Right forelimb (tissue), 1 donor: Measurements from ENCODE around the gene TRIML1.
A peak's percentile ranks its signal among the peaks of the same experiment; 100 is the strongest.
"Not testable (repeated sequence)": the region's sequence is repeated elsewhere in the genome, so short reads cannot be mapped to it uniquely, and the experiment has no call there.

Experiments used
- DNase-seq: peaks from one replicate; pipeline ENCODE4 v3.0.0-alpha.2; 2018

The TRIML1 gene

DNA sequence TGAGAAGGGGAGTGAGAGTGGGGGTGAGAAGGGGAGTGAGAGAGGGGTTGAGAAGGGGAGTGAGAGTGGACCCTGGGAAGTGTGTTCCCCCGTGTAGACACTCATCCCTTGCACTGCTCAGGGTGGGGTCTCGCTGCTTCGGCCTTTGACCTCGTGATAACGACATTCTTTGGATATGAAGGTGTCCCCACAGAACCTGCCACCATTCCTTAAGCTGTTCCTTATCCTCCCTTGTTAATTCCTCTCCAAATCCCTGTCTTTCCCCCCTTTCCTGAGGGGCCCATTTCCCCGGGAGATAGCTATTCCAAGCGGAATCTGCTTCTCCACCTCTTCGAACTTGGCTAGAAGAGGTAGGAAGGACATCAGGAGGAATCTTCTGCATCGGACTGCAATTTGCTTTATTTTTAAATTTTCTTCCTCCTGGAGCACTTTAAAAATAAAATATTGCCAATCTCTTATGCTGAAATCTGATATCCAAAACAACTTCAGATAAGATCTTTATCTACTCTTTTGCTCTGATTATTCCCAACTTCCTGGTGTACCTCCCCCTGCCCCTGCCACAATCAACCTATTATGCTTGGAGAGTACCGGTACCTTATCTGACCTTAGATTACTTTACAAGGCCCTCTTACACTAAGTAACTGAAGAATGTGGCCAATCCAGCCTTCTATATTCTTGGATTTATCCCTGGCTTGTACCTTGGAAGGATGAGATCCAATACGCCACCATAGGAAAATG lies 15.6 kb downstream of the TRIML1 start:
- no peak for DNase-seq

DNA sequence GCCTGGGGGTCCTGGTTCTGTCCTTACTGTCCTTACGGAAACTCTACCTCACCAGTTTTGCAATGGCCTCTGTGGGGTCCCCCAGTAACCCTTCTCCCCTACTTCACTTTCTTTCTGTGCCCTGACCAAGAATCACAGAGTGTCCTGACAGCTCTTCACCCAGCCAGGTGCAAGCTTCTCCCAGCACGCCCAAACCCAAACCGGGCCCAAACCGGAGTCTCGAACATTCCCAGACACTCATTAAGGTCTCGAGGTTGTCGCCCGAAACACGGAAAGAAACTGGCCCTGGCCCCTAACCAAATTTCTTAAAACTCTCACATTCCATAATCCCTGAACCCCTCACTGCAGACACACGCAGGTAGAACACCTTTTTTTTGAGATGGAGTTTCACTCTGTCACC lies 19.1 kb downstream of the TRIML1 start:
- DNase-seq = no peak

DNA sequence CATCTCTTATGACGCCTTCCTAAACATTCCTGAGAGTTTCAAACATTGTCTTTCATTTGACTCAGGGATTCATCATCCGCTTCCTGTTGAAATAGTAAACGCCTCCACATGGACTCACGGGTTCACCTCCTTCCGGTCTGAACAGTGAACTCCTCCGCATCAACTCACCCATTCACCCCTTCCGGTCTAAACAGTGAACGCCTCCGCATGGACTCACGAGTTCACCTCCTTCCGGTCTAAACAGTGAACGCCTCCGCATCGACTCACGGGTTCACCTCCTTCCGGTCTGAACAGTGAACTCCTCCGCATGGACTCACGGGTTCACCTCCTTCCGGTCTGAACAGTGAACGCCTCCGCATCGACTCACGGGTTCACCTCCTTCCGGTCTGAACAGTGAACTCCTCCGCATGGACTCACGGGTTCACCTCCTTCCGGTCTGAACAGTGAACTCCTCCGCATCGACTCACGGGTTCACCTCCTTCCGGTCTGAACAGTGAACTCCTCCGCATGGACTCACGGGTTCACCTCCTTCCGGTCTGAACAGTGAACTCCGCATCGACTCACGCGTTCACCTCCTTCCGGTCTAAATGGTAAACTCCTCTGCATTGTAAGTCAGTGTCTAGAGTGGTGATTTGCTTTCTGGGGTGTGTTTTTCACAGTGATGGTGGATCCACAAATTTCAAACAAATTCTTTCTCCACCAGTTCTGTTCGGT lies 20.4 kb downstream of the TRIML1 start:
- not testable (repeated sequence) for DNase-seq

DNA sequence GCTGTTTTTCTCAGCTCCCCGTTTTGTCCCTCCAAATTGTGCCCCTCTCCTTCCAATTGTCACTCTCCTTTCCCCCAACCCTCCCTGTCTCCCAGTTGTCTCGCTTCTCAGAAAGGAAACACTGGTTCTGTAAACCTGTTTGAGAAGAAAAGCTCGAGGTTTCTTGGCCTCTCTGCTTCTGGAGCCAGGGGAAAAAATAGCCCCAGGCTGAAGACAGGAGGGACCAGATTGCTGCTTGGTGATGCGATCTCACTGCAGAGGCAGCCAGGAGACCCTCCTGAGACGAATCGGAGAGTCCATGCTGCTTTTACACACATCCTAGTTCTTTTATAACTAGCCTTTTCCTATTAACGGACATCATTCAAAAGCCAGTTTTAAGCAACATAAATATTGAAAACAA lies 21.2 kb downstream of the TRIML1 start:
- no peak for DNase-seq

DNA sequence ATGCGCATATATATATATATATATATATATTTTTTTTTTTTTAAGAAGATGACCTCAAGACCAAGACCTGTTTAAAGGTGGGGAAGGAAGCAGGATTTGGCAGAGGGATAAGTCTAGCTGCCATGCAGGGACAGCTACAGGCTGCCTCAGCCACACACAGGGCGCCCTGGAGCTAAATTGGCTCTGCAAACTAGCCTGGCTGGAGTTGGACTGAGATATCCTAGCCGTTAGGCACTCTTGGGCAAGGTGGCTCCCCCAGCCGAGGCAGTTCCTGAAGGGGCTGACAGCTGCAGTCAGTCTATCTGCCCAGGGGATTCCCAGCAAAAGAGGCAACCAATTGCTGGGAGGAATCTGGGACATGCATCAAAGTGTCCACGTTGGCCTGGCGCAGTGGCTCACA lies 21.9 kb downstream of the TRIML1 start:
- DNase-seq = no peak

DNA sequence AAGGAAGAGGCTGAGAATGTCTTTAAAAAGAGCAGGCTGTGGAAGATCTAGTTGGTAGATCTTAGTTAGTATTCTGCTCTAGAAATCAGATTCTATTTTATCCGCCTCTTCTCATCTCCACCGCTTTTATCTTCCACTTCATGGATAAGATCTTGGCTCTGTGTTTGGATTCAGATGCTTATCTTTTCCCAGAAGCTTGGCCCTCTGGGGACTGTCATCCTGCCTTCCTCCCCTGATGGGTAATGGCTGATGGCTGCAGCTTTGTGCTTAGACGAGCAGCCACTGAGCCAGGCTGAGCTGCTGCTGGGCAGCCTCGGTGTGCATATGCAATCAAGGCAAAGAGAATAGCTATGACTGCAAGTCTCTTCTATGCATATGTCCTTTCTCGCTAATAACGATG lies 23.5 kb downstream of the TRIML1 start:
- DNase-seq = no peak

DNA sequence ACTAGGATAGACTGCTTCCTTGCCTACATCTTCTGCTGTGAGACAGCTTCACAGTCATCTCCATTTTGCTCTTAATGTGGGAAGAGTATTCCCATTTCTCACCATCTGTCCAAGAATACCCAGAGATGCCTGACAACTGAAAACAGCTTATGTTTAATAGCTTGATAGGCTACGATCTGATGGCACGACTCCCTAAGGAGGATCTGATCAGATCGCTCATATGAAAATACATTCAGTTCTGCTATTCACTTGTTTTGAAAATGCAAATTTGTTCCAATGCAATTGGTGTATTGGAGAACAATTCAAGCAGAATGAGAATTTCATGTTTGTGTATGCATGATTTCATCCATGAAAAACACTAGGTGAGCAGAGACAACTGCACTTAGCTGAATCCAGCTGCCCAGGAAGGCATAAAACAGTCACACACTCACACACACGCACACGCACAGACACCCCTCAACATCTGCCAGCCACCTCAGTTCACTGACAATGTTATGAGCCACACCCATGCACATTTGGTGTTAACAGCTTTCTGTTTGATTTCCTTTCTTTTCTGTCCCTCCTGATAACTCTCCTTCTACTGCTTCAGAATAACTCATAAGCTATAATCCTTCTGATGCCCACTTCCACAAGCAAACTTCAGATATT lies 29.6 kb downstream of the TRIML1 start:
- no peak for DNase-seq

DNA sequence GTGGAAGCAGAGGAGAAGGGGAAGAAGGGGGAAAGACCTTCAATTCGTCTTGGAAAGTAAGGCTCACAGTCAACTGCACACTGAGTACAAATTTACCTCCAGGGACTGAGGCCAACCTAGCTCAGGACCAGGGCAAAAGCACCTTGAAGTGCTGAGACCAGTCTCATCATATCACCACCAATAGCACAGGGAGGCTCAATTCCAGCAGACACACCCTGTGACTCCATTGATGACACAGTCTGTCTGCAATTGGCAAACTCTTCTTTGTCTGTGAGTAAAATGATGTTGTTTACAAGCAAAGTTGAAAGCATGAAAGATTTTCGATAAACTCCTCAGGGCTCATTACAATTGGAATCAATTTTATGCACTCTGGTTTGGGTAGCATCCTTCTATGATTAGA lies 32.3 kb downstream of the TRIML1 start:
- no peak for DNase-seq

DNA sequence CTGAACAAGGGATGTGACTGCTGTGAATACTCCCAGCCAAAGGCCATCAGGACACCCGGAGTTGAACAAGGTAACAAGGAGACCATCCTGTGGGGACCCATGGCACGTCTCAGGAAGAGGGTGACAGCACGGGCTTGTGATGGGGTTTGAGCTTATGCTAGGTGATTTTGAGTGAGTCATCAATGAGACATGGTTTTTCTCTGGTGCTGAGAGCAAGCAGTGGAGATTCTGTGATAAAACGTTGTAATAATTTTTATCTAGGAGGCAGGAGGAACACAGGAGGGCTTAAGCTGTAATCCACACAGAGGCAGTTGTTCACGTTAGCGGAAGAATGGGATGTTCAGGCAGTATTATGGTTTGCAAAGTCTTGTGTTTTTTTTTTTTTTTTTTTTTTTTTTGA lies 36.0 kb downstream of the TRIML1 start:
- DNase-seq = no peak

DNA sequence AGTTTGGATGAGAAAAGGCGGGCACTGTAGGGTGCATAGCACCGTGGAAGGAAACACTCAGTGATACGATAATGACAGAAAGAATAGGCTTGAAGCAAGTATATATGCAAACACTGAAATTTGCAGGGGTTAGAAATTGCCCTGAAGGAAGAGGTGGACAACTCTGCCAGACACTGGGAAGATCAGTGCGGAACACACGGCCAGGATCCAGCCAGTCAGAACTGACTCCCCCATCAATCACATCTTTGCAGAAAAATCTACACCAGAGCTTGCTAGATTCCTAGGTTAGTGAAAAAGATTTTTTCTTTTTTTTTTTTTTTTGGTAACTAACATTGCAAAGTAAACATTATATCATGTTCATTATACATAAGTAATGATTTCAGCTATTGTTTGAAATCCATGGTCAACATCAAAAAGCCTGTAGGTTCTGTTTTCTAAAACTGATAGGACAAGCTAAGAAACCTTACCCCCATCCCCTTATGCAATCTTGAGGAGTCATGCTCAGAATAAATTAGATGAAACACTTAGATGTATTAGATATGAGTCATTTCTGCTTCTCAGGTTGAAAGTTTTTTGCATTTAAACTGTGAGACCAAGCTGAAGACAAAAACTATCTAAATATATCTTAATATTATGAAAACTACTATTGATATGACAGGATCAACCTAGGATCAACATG lies 38.9 kb downstream of the TRIML1 start:
- DNase-seq = no peak

DNA sequence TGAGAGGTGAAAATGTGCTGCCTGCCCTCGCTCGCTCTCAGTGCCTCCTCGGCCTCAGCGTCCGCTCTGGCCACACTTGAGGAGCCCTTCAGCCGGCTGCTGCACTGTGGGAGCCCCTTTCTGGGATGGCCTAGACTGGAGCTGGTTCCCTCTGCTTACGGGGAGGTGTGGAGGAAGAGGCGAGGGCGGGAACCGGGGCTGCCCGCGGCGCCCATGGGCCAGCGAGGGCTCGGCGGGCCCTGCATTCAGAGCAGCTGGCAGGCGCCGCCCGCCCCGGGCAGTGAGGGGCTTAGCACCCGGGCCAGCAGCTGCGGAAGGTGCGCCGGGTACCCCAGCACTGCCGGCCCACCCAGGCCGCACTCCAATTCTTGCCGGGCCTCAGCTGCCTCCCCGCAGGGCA lies 39.6 kb downstream of the TRIML1 start:
- no peak for DNase-seq

DNA sequence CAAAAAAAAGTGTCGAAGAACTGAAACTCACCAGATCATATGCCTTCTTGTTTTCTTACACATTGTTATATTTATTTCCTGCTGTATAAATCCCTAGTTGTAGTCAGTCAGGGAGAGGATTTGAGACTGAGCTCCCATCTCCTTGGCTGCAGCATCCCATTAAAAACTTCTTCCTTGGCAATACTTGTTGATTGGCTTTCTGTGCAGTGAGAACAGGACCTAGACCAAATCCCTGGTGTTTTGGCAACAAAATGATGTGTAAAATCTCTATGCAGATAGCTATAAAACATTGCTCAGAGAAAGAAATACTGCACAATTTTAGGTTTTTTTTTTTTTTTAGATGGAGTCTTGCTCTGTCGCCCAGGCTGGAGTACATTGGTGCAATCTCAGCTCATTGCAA lies 47.9 kb downstream of the TRIML1 start:
- no peak for DNase-seq

DNA sequence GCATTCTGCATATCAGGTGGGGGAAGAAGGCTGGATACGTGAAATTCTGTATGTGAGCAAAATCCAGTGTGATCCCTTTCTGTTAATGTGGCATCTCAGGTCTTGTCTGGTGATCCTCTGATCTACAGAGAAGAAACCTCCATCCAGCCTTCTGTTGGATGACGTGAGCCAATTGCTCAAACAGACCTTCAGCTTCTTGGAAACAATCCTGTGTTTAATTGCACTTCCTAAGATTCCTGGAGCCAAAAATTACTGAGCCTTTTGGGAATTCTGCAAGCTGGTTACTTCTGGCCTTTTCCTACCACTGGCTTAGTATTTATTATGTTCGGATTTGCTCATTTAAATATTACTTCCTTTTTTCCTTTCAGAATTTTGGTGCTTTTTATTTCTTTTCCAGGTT lies 51.2 kb downstream of the TRIML1 start:
- no peak for DNase-seq

DNA sequence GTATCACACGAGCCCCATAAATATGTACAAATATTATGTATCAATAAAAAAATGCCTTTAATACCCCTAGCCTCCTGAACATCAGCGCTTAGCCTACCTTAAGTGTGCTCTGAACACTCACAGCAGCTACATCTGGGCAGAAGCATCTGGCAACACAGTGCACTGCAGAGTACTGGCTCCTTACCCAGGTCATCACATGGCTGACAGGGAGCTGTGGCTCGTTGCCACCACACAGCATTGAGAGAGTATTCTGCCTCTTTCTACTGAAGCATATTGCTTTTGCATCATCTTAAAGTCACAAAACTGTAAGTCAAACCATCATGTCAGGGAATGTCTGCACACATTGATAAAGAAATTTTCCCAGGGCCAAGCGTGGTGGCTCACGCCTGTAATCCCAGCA lies 55.2 kb downstream of the TRIML1 start:
- DNase-seq = peak; percentile 53

DNA sequence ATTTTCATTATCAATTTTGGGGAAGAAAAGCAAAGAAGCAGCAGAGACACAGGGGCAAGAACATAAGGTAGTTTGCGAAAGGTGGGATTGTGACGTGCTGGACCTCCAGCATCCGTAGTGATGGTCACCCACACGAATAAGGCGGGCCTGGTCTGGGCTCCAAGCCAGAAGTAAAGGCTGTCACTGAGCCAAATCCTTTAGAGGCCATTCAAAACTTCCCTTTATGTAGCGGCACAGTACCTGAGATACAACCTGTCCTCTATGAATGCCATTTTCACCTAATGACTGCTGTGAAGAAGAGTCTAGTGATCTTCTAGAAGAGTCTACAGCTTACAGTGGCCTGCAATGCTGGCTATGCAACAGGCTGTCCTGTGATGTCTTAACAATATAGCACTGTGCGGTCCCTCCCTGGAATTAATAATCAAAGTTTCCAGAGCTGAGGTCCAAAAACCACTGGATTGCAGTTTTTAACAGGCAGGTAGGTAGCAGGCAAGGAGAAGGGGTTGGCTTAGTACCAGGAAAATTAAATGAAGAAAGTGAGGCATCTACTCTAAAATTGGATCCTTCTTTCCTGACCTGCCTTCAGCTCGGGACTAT lies 56.2 kb downstream of the TRIML1 start:
- peak; percentile 51 for DNase-seq

DNA sequence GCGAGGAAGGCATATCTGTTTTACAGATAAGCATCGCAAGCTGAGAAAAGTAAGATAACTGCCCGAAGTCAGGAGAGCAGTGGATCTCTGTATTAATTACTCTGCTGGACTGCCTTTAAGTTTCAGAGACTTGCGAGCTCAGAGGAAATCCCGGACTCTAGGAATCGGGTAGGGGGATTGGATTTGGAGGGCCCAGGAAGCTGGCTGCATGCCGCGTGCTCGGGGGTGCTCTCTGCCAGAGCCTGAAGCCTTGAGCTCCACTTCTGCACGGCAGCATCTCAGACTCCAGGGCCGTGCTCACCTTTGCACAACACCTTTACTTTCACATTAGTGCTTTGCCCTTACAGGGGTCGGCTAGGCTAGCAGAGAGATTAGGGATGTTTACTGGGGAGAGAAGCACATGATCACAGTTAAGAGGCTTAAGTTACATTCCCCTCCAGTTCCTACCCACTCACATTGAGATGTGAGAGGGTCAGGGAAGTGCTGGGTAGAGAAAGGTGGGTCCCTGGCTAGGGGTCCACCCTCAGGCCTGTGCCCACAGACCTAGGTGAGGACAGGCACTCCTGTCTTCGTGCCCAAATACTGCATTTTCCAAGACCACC lies 57.0 kb downstream of the TRIML1 start:
- DNase-seq = no peak
